HG02642 (cell line): ENCODE measurements around the gene AOAH.
"Not testable (repeated sequence)": the region's sequence is repeated elsewhere in the genome, so short reads cannot be mapped to it uniquely, and the experiment has no call there.

Source experiments
- ATAC-seq: cut with Tn5 transposase; IDR thresholded peaks from one replicate; pipeline ENCODE4 v1.9.1; 2021; ENCODE audit warnings: mild to moderate bottlenecking; ENCODE audit not compliant: unreplicated experiment, poor library complexity

Gene AOAH

GRCh38 chr7:36739351-36739750 lies 15.1 kb upstream of the AOAH start:
- ATAC-seq: no peak

- peak; percentile 96 for ATAC-seq
These were observed 12.6 kb upstream of the AOAH start for GRCh38 chr7:36736899-36737211.

GRCh38 chr7:36736090-36736898 lies 12.0 kb upstream of the AOAH start:
- ATAC-seq: no peak

GRCh38 chr7:36735172-36735571 lies 10.9 kb upstream of the AOAH start:
- ATAC-seq: no peak

- no peak for ATAC-seq
These were observed 10.4 kb upstream of the AOAH start for GRCh38 chr7:36734731-36735130.

GRCh38 chr7:36733411-36733810 lies 9.1 kb upstream of the AOAH start:
- no peak for ATAC-seq

- ATAC-seq: no peak
These were observed 8.5 kb upstream of the AOAH start for GRCh38 chr7:36732806-36733205.

- ATAC-seq: no peak
These were observed 5.8 kb upstream of the AOAH start for GRCh38 chr7:36730046-36730445.

GRCh38 chr7:36728143-36728542 lies 3.8 kb upstream of the AOAH start:
- ATAC-seq: no peak

GRCh38 chr7:36726806-36727503 lies 2.7 kb upstream of the AOAH start:
- ATAC-seq: no peak

- no peak for ATAC-seq
These were observed 2.0 kb upstream of the AOAH start for GRCh38 chr7:36726311-36726710.

- ATAC-seq: no peak
These were observed 702 bp upstream of the AOAH start for GRCh38 chr7:36724996-36725395.

- no peak for ATAC-seq
These were observed 1.0 kb downstream of the AOAH start for GRCh38 chr7:36723291-36723690.

GRCh38 chr7:36719083-36719632 lies 5.1 kb downstream of the AOAH start:
- no peak for ATAC-seq

GRCh38 chr7:36717586-36717985 lies 6.7 kb downstream of the AOAH start:
- no peak for ATAC-seq

- not testable (repeated sequence) for ATAC-seq
These were observed 7.5 kb downstream of the AOAH start for GRCh38 chr7:36716802-36717201.

- no peak for ATAC-seq
These were observed 12.3 kb downstream of the AOAH start for GRCh38 chr7:36712015-36712414.

- ATAC-seq: no peak
These were observed 13.0 kb downstream of the AOAH start for GRCh38 chr7:36711256-36711655.

- no peak for ATAC-seq
These were observed 14.0 kb downstream of the AOAH start for GRCh38 chr7:36710186-36710791.

GRCh38 chr7:36708767-36709166 lies 15.5 kb downstream of the AOAH start:
- ATAC-seq: no peak

GRCh38 chr7:36707898-36708297 lies 16.4 kb downstream of the AOAH start:
- ATAC-seq: no peak
